ENCODE results near the gene TMEM204. TPM values are rescaled to one million over a fixed set of nuclear protein-coding genes. Genes with fewer than 3 reads are reported as not detected.

TMEM204 gene
- total RNA-seq, 1 donor from 2014 or later: 28.9 TPM

- DNase-seq (no peak), ATAC-seq (ENCODE audit: poor library complexity) (no peak)
- intact Hi-C loops (cut with DNase I): loop anchor here (10.0 kb wide), 1 partner anchor 118 kb away; the partner anchor contains the start of genes CRAMP1 and IFT140
These were observed 37.0 kb upstream of the TMEM204 start for GRCh38 chr16:1496464-1496863.

- intact Hi-C loops (cut with DNase I): loop anchor here (10.0 kb wide), 1 partner anchor 118 kb away; the partner anchor contains the start of genes CRAMP1 and IFT140
- no peak for ATAC-seq (ENCODE audit: poor library complexity)
- DNase-seq: no peak
These were observed 36.4 kb upstream of the TMEM204 start for GRCh38 chr16:1497014-1497598.

GRCh38 chr16:1498899-1499676 is 34.4 kb upstream of the TMEM204 start:
- DNase-seq (no peak), ATAC-seq (ENCODE audit: poor library complexity) (no peak)
- intact Hi-C loops (cut with DNase I): loop anchor here (10.0 kb wide), 1 partner anchor 116 kb away; the partner anchor contains the start of genes CRAMP1 and IFT140

GRCh38 chr16:1499756-1500464 is 33.6 kb upstream of the TMEM204 start:
- intact Hi-C loops (cut with DNase I): loop anchor here (10.0 kb wide), 1 partner anchor 115 kb away; the partner anchor contains the start of genes CRAMP1 and IFT140

GRCh38 chr16:1500465-1501150 is 32.9 kb upstream of the TMEM204 start:
- DNase-seq (no peak), ATAC-seq (ENCODE audit: poor library complexity) (no peak)
- intact Hi-C loops (cut with DNase I): no loop called here

More at GRCh38 chr16:1499756-1500464, 33.6 kb upstream of the TMEM204 start:
- DNase-seq (no peak), ATAC-seq (ENCODE audit: poor library complexity) (no peak)

- DNase-seq: no peak
- intact Hi-C loops (cut with DNase I): no loop called here
- ATAC-seq (ENCODE audit: poor library complexity): no peak
These were observed 31.8 kb upstream of the TMEM204 start for GRCh38 chr16:1501630-1502029.

- intact Hi-C loops (cut with DNase I): no loop called here
- ATAC-seq (ENCODE audit: poor library complexity): no peak
- DNase-seq: no peak
These were observed 31.1 kb upstream of the TMEM204 start for GRCh38 chr16:1502092-1503004.

- ATAC-seq (ENCODE audit: poor library complexity): no peak
- intact Hi-C loops (cut with DNase I): no loop called here
- no peak for DNase-seq
These were observed 30.1 kb upstream of the TMEM204 start for GRCh38 chr16:1503110-1503955.

- DNase-seq (no peak), ATAC-seq (ENCODE audit: poor library complexity) (no peak)
- intact Hi-C loops (cut with DNase I): no loop called here
These were observed 28.2 kb upstream of the TMEM204 start for GRCh38 chr16:1505073-1505844.

- DNase-seq: no peak
- no peak for ATAC-seq (ENCODE audit: poor library complexity)
- intact Hi-C loops (cut with DNase I): no loop called here
These were observed 27.6 kb upstream of the TMEM204 start for GRCh38 chr16:1505912-1506311.

GRCh38 chr16:1506494-1507213 is 26.8 kb upstream of the TMEM204 start:
- intact Hi-C loops (cut with DNase I): no loop called here
- ATAC-seq (ENCODE audit: poor library complexity) (no peak), DNase-seq (no peak)

- intact Hi-C loops (cut with DNase I): no loop called here
- ATAC-seq (ENCODE audit: poor library complexity) (no peak), DNase-seq (peak; percentile 43)
These were observed 24.8 kb upstream of the TMEM204 start for GRCh38 chr16:1508494-1509187.

GRCh38 chr16:1509307-1510221 is 23.9 kb upstream of the TMEM204 start:
- intact Hi-C loops (cut with DNase I): no loop called here
- DNase-seq (peak; percentile 82), ATAC-seq (ENCODE audit: poor library complexity) (peak; percentile 91)

GRCh38 chr16:1510272-1510671 is 23.2 kb upstream of the TMEM204 start:
- intact Hi-C loops (cut with DNase I): no loop called here
- ATAC-seq (ENCODE audit: poor library complexity) (peak; percentile 34), DNase-seq (no peak)
